ENCODE data around the gene TBX15. TPM values are rescaled to one million over a fixed set of nuclear protein-coding genes. Genes with fewer than 3 reads are reported as not detected.

TBX15 gene
- total and polyA plus RNA-seq, 10 donors, result 0.06 to 0.32 (median 0.11) TPM; not detected in 4

GRCh38 chr1:118984086-118984721 lies 3.9 kb downstream of the TBX15 start:
- Histone ChIP-seq H3K27me3 (replicated peaks in 1 of 7) (peaks cover 18 to 100% (median 99%) of the 10 kb centered on the region in 7 donors), H3K27ac (no peak overlapping the region), H3K36me3 (no peaks in the 10 kb centered on the region), H3K4me1 (peaks cover 8 to 64% (median 43%) of the 10 kb centered on the region in 6 donors), H3K4me3 (peak overlapping the region in 5 of 8 donors; percentile 5 to 57 (median 22)), H3K9me3 (peaks cover 0 to 46% (median 0%) of the 10 kb centered on the region in 8 donors)
- intact Hi-C loops (cut with DNase I; ENCODE audit: low total_unique reads), result no loop called here
- DNase-seq, result no peak
- TF ChIP-seq POLR2AphosphoS5 (IDR thresholded peaks at IDR 0.05) (no peak), POLR2A (IDR thresholded peaks at IDR 0.05) (no peak)
- TF ChIP-seq, protein P1, sequence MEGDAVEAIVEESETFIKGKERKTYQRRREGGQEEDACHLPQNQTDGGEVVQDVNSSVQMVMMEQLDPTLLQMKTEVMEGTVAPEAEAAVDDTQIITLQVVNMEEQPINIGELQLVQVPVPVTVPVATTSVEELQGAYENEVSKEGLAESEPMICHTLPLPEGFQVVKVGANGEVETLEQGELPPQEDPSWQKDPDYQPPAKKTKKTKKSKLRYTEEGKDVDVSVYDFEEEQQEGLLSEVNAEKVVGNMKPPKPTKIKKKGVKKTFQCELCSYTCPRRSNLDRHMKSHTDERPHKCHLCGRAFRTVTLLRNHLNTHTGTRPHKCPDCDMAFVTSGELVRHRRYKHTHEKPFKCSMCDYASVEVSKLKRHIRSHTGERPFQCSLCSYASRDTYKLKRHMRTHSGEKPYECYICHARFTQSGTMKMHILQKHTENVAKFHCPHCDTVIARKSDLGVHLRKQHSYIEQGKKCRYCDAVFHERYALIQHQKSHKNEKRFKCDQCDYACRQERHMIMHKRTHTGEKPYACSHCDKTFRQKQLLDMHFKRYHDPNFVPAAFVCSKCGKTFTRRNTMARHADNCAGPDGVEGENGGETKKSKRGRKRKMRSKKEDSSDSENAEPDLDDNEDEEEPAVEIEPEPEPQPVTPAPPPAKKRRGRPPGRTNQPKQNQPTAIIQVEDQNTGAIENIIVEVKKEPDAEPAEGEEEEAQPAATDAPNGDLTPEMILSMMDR (IDR thresholded peaks at IDR 0.05 in 8 of 11, conservative IDR thresholded peaks at IDR 0.05 in 3 of 11), result no peak
- 4 to 17% (median 8%) methylated on average over 29 to 43 of the region's 43 CpGs for WGBS, 5 donors

DNA sequence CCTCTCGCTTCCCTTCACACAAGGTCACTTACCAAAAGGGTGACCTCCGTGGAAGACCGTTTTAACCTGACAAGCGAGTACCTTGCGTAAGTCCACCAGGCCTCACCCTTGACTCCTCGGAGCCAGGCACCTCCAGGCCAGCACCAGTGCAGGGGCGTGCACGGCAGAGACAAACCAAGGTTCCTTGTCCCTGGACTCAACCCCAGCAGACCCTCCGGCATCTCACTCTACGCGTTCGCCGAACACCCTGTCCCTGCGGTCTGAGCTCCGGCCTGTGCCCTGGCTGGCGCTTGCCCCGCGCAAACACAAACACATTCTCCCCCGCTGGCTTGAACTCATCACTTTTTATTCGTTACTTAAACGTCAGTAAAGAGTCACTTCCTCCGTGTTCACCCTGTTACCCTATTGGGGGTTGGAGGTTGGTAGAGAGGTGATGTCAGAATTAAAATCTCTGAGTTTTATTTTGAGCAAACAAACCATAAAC lies 4.5 kb downstream of the TBX15 start:
- DNase-seq, result no peak
- peaks cover 18 to 100% (median 99%) of the 10 kb centered on the region in 7 donors for H3K27me3 ChIP-seq (replicated peaks in 1 of 7)
- H3K27ac ChIP-seq, result no peak overlapping the region
- H3K9me3 ChIP-seq, result peaks cover 0 to 46% (median 0%) of the 10 kb centered on the region in 8 donors
- intact Hi-C loops (cut with DNase I; ENCODE audit: low total_unique reads), result no loop called here
- TF ChIP-seq POLR2AphosphoS5 (IDR thresholded peaks at IDR 0.05) (no peak), POLR2A (IDR thresholded peaks at IDR 0.05) (no peak)
- TF ChIP-seq, protein P1 (IDR thresholded peaks at IDR 0.05 in 8 of 11, conservative IDR thresholded peaks at IDR 0.05 in 3 of 11), result no peak
- H3K4me3 ChIP-seq, result peak overlapping the region in 2 of 8 donors; percentile 5 to 57
- no peaks in the 10 kb centered on the region for H3K36me3 ChIP-seq
- peaks cover 8 to 63% (median 43%) of the 10 kb centered on the region in 6 donors for H3K4me1 ChIP-seq
- 15 to 25% (median 20%) methylated on average over 22 of the region's 22 CpGs for WGBS, 5 donors

DNA sequence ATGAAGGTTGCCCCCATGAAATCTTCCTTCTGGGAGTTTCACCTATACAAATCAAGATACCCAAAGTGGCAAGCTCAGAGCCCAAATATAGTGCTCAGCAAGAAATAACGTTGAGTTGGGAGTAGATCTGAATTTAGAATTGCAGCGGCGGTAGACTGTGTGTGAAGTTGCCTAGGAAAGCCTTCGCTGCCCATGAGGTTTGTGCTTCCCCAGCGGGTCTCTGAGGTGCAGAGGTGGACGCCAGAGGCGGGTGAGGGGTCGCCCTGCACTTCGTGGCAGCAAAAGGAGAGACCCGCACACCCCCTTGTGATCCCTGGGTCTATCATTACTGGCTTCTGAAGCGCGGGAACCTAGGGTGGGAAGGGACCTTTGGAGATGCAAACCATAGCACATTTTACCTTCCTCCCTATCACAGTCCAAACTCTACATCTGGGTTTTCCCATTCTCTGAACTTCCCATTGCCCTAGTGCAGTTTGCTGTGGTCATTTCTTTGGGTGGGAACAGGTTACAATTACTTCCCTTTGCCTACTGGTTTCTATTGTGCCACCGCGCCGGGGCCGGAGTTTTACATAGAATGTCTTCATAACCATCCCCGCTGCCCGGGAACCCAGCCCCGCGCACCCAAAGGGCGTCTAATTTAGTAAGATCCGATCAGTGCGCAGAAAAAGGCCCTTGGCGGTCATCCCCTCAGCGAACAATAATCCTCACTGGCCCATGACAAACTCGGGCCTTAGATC lies 5.2 kb downstream of the TBX15 start:
- TF ChIP-seq POLR2AphosphoS5 (IDR thresholded peaks at IDR 0.05) (no peak), POLR2A (IDR thresholded peaks at IDR 0.05) (no peak)
- TF ChIP-seq, protein P1 (IDR thresholded peaks at IDR 0.05 in 8 of 11, conservative IDR thresholded peaks at IDR 0.05 in 3 of 11), result no peak
- 8 to 23% (median 11%) methylated on average over 26 of the region's 26 CpGs for WGBS, 5 donors
- no peak for DNase-seq
- H3K27me3 ChIP-seq (replicated peaks in 1 of 7), result peaks cover 18 to 100% (median 99%) of the 10 kb centered on the region in 7 donors
- H3K27ac ChIP-seq, result no peak overlapping the region
- H3K9me3 ChIP-seq, result peaks cover 0 to 46% (median 0%) of the 10 kb centered on the region in 8 donors
- peak overlapping the region in 2 of 8 donors; percentile 5 to 57 for H3K4me3 ChIP-seq
- peaks cover 8 to 57% (median 40%) of the 10 kb centered on the region in 6 donors for H3K4me1 ChIP-seq
- H3K36me3 ChIP-seq, result no peaks in the 10 kb centered on the region
- intact Hi-C loops (cut with DNase I; ENCODE audit: low total_unique reads), result no loop called here

DNA sequence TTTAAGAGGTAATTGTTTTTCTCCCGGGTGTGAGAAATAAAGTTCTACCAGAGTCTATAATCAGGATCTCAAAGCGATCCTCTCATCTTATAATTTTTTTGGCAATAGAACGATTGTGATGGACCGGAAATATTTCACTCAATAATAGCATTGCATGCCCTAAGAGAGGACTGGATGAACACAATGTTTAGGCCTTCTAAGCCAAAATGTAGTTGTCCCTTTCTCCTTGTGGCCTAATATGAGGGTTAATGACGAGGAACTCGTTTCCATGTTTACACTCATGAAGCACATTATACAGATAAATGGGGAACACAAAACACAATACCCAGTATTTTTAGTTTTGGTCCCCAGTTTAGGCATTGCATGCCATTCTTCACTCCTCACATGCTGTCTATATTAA lies 5.9 kb downstream of the TBX15 start:
- Histone ChIP-seq H3K4me1 (peaks cover 8 to 50% (median 33%) of the 10 kb centered on the region in 6 donors), H3K27me3 (replicated peaks in 1 of 7) (peaks cover 18 to 100% (median 98%) of the 10 kb centered on the region in 7 donors), H3K9me3 (peaks cover 0 to 41% (median 0%) of the 10 kb centered on the region in 8 donors), H3K36me3 (no peaks in the 10 kb centered on the region), H3K4me3 (no peak overlapping the region), H3K27ac (no peak overlapping the region)
- no peak for DNase-seq
- intact Hi-C loops (cut with DNase I; ENCODE audit: low total_unique reads), result no loop called here
- TF ChIP-seq, protein P1 (IDR thresholded peaks at IDR 0.05 in 8 of 11, conservative IDR thresholded peaks at IDR 0.05 in 3 of 11), result no peak
- TF ChIP-seq POLR2A (IDR thresholded peaks at IDR 0.05) (no peak), POLR2AphosphoS5 (IDR thresholded peaks at IDR 0.05) (no peak)
- WGBS, 5 donors, result 28 to 50% (median 36%) methylated on average over 6 of the region's 6 CpGs

Data from spleen (tissue), 11 donors.